GM18907 (cell line): ENCODE results near the gene PCDHGA5.
"Not testable (repeated sequence)": the region's sequence is repeated elsewhere in the genome, so short reads cannot be mapped to it uniquely, and the experiment has no call there.

ENCODE experiments used
- ATAC-seq: cut with Tn5 transposase; IDR thresholded peaks from one replicate; pipeline ENCODE4 v1.9.1; 2021; ENCODE audit warnings: mild to moderate bottlenecking, moderate library complexity; ENCODE audit not compliant: unreplicated experiment

The PCDHGA5 gene

DNA sequence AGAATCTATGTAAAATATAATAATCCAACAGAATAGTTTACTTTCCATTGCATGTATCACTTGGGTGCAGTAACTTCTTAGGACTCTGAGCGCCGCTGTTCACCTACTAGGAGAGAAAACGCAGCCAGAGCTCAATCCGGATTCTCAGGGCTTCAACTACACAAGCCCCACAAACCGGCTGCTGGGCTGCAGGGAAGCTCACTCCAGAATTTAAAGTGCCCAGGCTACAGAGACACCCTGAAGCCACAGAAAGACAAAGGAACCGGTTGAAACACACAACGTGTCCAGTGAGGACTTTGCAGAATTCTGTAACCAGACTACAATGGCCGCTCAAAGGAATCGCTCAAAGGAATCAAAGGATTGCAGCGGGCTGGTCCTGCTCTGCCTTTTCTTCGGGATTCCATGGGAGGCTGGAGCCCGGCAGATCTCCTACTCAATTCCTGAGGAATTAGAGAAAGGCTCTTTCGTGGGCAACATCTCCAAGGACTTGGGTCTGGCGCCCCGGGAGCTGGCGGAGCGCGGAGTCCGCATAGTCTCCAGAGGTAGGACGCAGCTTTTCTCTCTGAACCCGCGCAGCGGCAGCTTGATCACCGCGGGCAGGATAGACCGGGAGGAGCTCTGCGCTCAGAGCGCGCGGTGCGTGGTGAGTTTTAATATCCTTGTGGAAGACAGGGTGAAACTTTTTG is 49.0 kb downstream of the PCDHGA5 start, which contains the start of gene PCDHGA10:
Gene PCDHGA10 (plus strand): TSS at position 134 of the 686 bp plus-strand sequence. CDS start 189 bp downstream, at position 323.
- peak; percentile 83 for ATAC-seq

- ATAC-seq: no peak
Observed at GRCh38 chr5:141413540-141414069, 49.6 kb downstream of the PCDHGA5 start.

GRCh38 chr5:141414548-141415274 is 50.7 kb downstream of the PCDHGA5 start:
- ATAC-seq: not testable (repeated sequence)

GRCh38 chr5:141415275-141415618 is 51.3 kb downstream of the PCDHGA5 start:
- ATAC-seq: not testable (repeated sequence)
